ENCODE measurements around the gene MYO18A. TPM values are rescaled to one million over a fixed set of nuclear protein-coding genes. Genes with fewer than 3 reads are reported as not detected.

MYO18A gene
- total RNA-seq, 1 donor from 2014 or later: 11.6 TPM

DNA sequence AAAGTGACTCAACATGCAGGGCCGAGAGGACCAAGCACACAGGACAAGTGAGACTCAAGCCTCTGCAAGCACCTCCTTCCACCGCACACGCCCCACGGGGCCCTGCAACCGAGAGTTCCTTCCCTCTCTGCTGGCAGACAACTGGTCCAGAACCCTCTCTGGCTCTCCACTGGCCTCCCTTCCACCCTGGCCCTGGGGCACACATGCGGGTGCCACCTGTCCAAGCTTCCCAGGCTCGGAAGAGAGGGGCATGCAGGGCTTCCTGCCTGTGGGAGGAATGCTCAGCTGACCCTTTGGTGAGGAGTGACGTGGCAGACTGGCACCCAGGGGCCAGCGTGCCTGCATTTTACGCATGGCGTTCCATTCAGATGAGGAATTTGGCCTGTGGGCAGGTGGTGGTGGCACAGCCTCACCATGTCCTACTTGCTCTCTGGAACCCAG lies 77.4 kb downstream of the MYO18A start:
- no peaks in the 10 kb centered on the region for H3K27me3 ChIP-seq
- no peaks in the 10 kb centered on the region for H3K4me1 Mint-ChIP-seq
- no peak overlapping the region for H3K4me2 ChIP-seq
- H3K9ac ChIP-seq: peak overlapping the region; percentile 58
- H3K27ac Mint-ChIP-seq: no peak overlapping the region
- no peak overlapping the region for H2AFZ ChIP-seq (replicated peaks)
- H3K9me3 ChIP-seq (ENCODE audit: low read depth): no peaks in the 10 kb centered on the region
- H3K36me3 ChIP-seq: no peaks in the 10 kb centered on the region
- DNase-seq (ENCODE audit: low spot score): no peak
- H3K9me3 Mint-ChIP-seq: no peaks in the 10 kb centered on the region
- H3K4me3 Mint-ChIP-seq: no peak overlapping the region
- TF ChIP-seq EZH2 (IDR thresholded peaks at IDR 0.05) (no peak), EZH2phosphoT487 (IDR thresholded peaks at IDR 0.05) (no peak)
- TF ChIP-seq, protein P1, sequence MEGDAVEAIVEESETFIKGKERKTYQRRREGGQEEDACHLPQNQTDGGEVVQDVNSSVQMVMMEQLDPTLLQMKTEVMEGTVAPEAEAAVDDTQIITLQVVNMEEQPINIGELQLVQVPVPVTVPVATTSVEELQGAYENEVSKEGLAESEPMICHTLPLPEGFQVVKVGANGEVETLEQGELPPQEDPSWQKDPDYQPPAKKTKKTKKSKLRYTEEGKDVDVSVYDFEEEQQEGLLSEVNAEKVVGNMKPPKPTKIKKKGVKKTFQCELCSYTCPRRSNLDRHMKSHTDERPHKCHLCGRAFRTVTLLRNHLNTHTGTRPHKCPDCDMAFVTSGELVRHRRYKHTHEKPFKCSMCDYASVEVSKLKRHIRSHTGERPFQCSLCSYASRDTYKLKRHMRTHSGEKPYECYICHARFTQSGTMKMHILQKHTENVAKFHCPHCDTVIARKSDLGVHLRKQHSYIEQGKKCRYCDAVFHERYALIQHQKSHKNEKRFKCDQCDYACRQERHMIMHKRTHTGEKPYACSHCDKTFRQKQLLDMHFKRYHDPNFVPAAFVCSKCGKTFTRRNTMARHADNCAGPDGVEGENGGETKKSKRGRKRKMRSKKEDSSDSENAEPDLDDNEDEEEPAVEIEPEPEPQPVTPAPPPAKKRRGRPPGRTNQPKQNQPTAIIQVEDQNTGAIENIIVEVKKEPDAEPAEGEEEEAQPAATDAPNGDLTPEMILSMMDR (IDR thresholded peaks at IDR 0.05): no peak
- no peak overlapping the region for H3K4me3 ChIP-seq
- H3K27me3 Mint-ChIP-seq (ENCODE audit: insufficient read depth, low read depth): peaks cover 4% of the 10 kb centered on the region
- H3F3A ChIP-seq (ENCODE audit: low read depth): no peaks in the 10 kb centered on the region
- peaks cover 7% of the 10 kb centered on the region for H3K4me1 ChIP-seq
- peak overlapping the region; percentile 29 for H3K27ac ChIP-seq
- peaks cover 4% of the 10 kb centered on the region for H4K20me1 ChIP-seq (ENCODE audit: low read depth)
- peaks cover 18% of the 10 kb centered on the region for H3K36me3 Mint-ChIP-seq
- H3K79me2 ChIP-seq (ENCODE audit: low read depth): no peaks in the 10 kb centered on the region

DNA sequence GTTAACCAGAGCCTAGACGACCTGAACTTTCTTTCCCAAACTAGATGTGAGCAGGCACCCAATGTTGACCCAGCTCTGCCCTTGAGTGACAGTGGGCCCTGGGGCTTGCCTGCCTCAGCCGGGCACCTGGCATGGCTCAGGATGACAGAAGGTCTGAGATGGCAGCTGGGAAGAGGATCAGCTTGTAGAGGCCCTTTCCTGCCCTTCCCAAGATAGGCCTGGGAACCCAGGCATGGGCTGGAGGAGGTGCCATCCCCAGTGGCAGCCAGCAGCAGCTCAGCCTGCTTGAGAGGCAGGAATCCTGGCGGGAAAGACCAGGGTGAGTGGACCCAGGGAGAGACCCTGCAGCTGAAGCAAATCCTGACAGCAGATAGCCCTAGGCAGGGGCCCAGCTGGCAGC lies 78.2 kb downstream of the MYO18A start:
- H3K27ac Mint-ChIP-seq: no peak overlapping the region
- Histone ChIP-seq H3K4me1 (peaks cover 7% of the 10 kb centered on the region), H3K27ac (peak overlapping the region; percentile 29), H3K9ac (peak overlapping the region; percentile 58), H3K27me3 (no peaks in the 10 kb centered on the region), H2AFZ (replicated peaks) (no peak overlapping the region), H3K4me2 (no peak overlapping the region), H4K20me1 (ENCODE audit: low read depth) (peaks cover 4% of the 10 kb centered on the region), H3F3A (ENCODE audit: low read depth) (no peaks in the 10 kb centered on the region), H3K9me3 (ENCODE audit: low read depth) (no peaks in the 10 kb centered on the region), H3K79me2 (ENCODE audit: low read depth) (no peaks in the 10 kb centered on the region), H3K4me3 (no peak overlapping the region), H3K36me3 (no peaks in the 10 kb centered on the region)
- TF ChIP-seq EZH2phosphoT487 (IDR thresholded peaks at IDR 0.05): no peak
- TF ChIP-seq, protein P1 (IDR thresholded peaks at IDR 0.05): no peak
- peaks cover 4% of the 10 kb centered on the region for H3K27me3 Mint-ChIP-seq (ENCODE audit: insufficient read depth, low read depth)
- no peaks in the 10 kb centered on the region for H3K9me3 Mint-ChIP-seq
- no peak for DNase-seq (ENCODE audit: low spot score)
- peaks cover 22% of the 10 kb centered on the region for H3K36me3 Mint-ChIP-seq
- H3K4me1 Mint-ChIP-seq: no peaks in the 10 kb centered on the region
- H3K4me3 Mint-ChIP-seq: no peak overlapping the region

DNA sequence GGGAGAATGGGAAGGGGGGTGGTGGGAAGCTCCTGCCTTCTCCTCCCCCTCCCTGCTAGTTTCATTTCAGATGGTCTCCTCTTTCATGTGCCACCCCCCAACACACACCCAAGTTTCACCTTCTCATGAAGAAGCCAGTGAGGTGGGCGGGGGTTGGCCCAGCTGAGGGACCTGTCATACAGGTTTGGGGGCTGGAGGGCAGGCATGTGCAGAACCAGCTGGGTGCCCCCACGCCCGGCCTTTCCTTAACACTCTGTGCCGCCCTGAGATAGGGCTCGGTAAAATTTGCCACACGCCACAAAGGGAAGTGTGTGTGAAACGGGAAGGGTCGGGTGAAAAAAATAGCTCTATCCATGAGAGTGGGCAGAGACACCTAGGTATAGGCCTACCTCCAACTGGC lies 79.9 kb downstream of the MYO18A start:
- no peak overlapping the region for H3K27ac Mint-ChIP-seq
- Histone ChIP-seq H2AFZ (replicated peaks) (no peak overlapping the region), H4K20me1 (ENCODE audit: low read depth) (peaks cover 4% of the 10 kb centered on the region), H3K9me3 (ENCODE audit: low read depth) (no peaks in the 10 kb centered on the region), H3K9ac (no peak overlapping the region), H3K36me3 (no peaks in the 10 kb centered on the region), H3K4me1 (peaks cover 7% of the 10 kb centered on the region), H3K79me2 (ENCODE audit: low read depth) (no peaks in the 10 kb centered on the region), H3F3A (ENCODE audit: low read depth) (no peaks in the 10 kb centered on the region), H3K27me3 (no peaks in the 10 kb centered on the region), H3K4me2 (no peak overlapping the region), H3K4me3 (no peak overlapping the region), H3K27ac (no peak overlapping the region)
- peaks cover 4% of the 10 kb centered on the region for H3K27me3 Mint-ChIP-seq (ENCODE audit: insufficient read depth, low read depth)
- H3K4me3 Mint-ChIP-seq: no peak overlapping the region
- TF ChIP-seq, protein P1 (IDR thresholded peaks at IDR 0.05): no peak
- TF ChIP-seq EZH2 (IDR thresholded peaks at IDR 0.05): no peak
- no peak for TF ChIP-seq EZH2phosphoT487 (IDR thresholded peaks at IDR 0.05)
- no peaks in the 10 kb centered on the region for H3K9me3 Mint-ChIP-seq
- no peaks in the 10 kb centered on the region for H3K4me1 Mint-ChIP-seq
- DNase-seq (ENCODE audit: low spot score): no peak
- peaks cover 15% of the 10 kb centered on the region for H3K36me3 Mint-ChIP-seq
